GM12878 (cell line): ENCODE results near the gene CCNDBP1. TPM values are rescaled to one million over a fixed set of nuclear protein-coding genes. Genes with fewer than 3 reads are reported as not detected.

Experiments used
- ATAC-seq: fragments of 200-7000 bp; cut with Tn5 transposase; 3 replicates; pipeline ENCODE4 v1.9.1; 2020; ENCODE audit warnings: mild to moderate bottlenecking, moderate library complexity
- BruUV-seq: library from RNA; stranded (reverse); fragments of 400-500 nt; replicated peaks from 2 replicates; lab custom pipeline; 2021; lab: Mats Ljungman, UMichigan
- CTCF ChIA-PET: fragments of 300-600 bp; sonication (Branson Sonifier 250); formaldehyde crosslinking; extraction: SDS; loops from one replicate; lab custom pipeline; 2021; ENCODE audit warnings: inconsistent platforms; lab: Yijun Ruan, JAX
- POLR2A ChIA-PET: fragments of 350-600 bp; formaldehyde crosslinking; extraction: SDS; loops from one replicate; lab custom pipeline; 2021; ENCODE audit warnings: inconsistent platforms; lab: Charles Lee
- RAD21 ChIA-PET: fragments of 300-600 bp; sonication (Branson Sonifier 250); formaldehyde crosslinking; loops from one replicate; lab custom pipeline; 2023; ENCODE audit warnings: antibody characterized with exemption; ENCODE audit not compliant: unreplicated experiment; lab: Charles Lee
- SMC1A ChIA-PET: fragments of 300-600 bp; sonication (Branson Sonifier 250); formaldehyde crosslinking; loops from one replicate; lab custom pipeline; 2023; ENCODE audit not compliant: unreplicated experiment, uncharacterized antibody; lab: Charles Lee
- DNase-seq: peaks from one replicate; pipeline ENCODE4 v3.0.0-alpha.2; 2011; ENCODE audit warnings: low read depth, low spot score
- FAIRE-seq: peaks from 3 replicates; lab custom pipeline; 2011; peaks lifted over from hg19 to GRCh38; lab: Jason Lieb, UNC
- H2AFZ ChIP-seq: 2 replicates; pipeline ENCODE4 v1.6.0; 2011; ENCODE audit warnings: low read depth, low read length, control low read depth; ENCODE audit not compliant: control insufficient read depth
- H3K27ac ChIP-seq: 2 replicates; pipeline ENCODE4 v1.5.1; 2011; ENCODE audit warnings: control low read depth; ENCODE audit not compliant: control insufficient read depth, insufficient read depth
- H3K27me3 ChIP-seq, 2 experiments: replicated peaks in 1 of 2; 2 replicates each; pipeline versions ENCODE4 v1.6.0 to v1.6.1; 2011; ENCODE audit warnings: low read length in 1 of 2; ENCODE audit not compliant: control insufficient read depth in 2 of 2, insufficient read depth in 2 of 2
- H3K36me3 ChIP-seq, 2 experiments: 2 replicates each; pipeline ENCODE4 v1.5.1; 2011; ENCODE audit warnings: low read length in 1 of 2; ENCODE audit not compliant: control insufficient read depth in 2 of 2, insufficient read depth in 2 of 2
- H3K4me1 ChIP-seq: 2 replicates; pipeline ENCODE4 v1.6.1; 2011; ENCODE audit warnings: mild to moderate bottlenecking, low read length, moderate library complexity, mixed read lengths; ENCODE audit not compliant: control insufficient read depth, insufficient read depth
- H3K4me2 ChIP-seq: 2 replicates; pipeline ENCODE4 v1.6.0; 2011; ENCODE audit warnings: control low read depth; ENCODE audit not compliant: control insufficient read depth, insufficient read depth
- H3K4me3 ChIP-seq: fragments of 200-600 bp; sonication (generic); 2 replicates; pipeline ENCODE4 v1.5.1; 2016
- H3K79me2 ChIP-seq: 2 replicates; pipeline ENCODE4 v1.6.0; 2011; ENCODE audit warnings: low read length; ENCODE audit not compliant: control insufficient read depth, insufficient read depth
- H3K9ac ChIP-seq: 2 replicates; pipeline ENCODE4 v1.8.0; 2011; ENCODE audit warnings: low read length, control low read depth, mixed read lengths; ENCODE audit not compliant: control insufficient read depth, insufficient read depth
- H3K9me3 ChIP-seq: replicated peaks from 3 replicates; pipeline ENCODE4 v1.5.1; 2011; ENCODE audit warnings: mild to moderate bottlenecking, low read length; ENCODE audit not compliant: control insufficient read depth, insufficient read depth
- H4K20me1 ChIP-seq: 2 replicates; pipeline ENCODE4 v1.6.0; 2011; ENCODE audit not compliant: control insufficient read depth, insufficient read depth
- NKRF ChIP-seq: fragments of 450-650 bp; conservative IDR thresholded peaks from 2 replicates; pipeline ENCODE4 v1.6.1; 2017; ENCODE audit warnings: mild to moderate bottlenecking, moderate library complexity
- ZNF207 ChIP-seq: fragments of 450-650 bp; IDR thresholded peaks from 2 replicates; pipeline ENCODE4 v1.6.1; 2014; ENCODE audit warnings: antibody characterized with exemption, mild to moderate bottlenecking, borderline replicate concordance
- ZNF217 ChIP-seq: fragments of 450-650 bp; IDR thresholded peaks from 2 replicates; pipeline ENCODE4 v1.6.1; 2017; ENCODE audit warnings: antibody characterized with exemption, mild to moderate bottlenecking
- WGBS: methylation state at CpG from one replicate; pipeline ENCODE4 v1.1.6; 2016; ENCODE audit warnings: low lambda C conversion rate; ENCODE audit not compliant: insufficient replicate concordance, insufficient coverage; ENCODE audit errors: missing lambda C conversion rate; 5-methylcytosine and 5-hydroxymethylcytosine counted together
- in situ Hi-C: fragments of 300-500 bp; cut with MboI; formaldehyde crosslinking; loops from 9 replicates; pipeline ENCODE4 v1.14.3; 2018; ENCODE audit warnings: mixed read lengths
- intact Hi-C: fragments of 100-400 bp; cut with micrococcal nuclease; formaldehyde crosslinking; loops from one replicate; pipeline ENCODE4 v1.14.2; 2022; ENCODE audit not compliant: unreplicated experiment
- polyA plus RNA-seq, 11 experiments: library from polyadenylated mRNA; depleted of rRNA in 4 of 11; unstranded in 6 of 11; stranded (reverse) in 5 of 11; fragments of >200 nt; fragmentation: Nextera tagmentation in 4 of 11; fragmentation: Illumina TruSeq in 1 of 11; extraction: Ambion mirVana in 4 of 11; extraction: Trizol in 1 of 11; gene quantifications; 1 replicate in 1 of 11; 2 replicates in 10 of 11; pipeline versions ENCODE4 v1.2.1 to v1.2.3, GENCODE V29; 2011 to 2016; ENCODE audit warnings: inconsistent platforms in 2 of 11, missing spikeins in 2 of 11, low read depth in 1 of 11
- total RNA-seq, 4 experiments: library from RNA; depleted of rRNA in 3 of 4; stranded (reverse); fragments of >200 nt in 3 of 4; fragmentation: Illumina TruSeq in 1 of 4; extraction: Trizol in 1 of 4; gene quantifications; 2 replicates each; pipeline versions ENCODE4 v1.2.1 to v1.2.3, GENCODE V29; 2013 to 2021

Gene CCNDBP1
- total and polyA plus RNA-seq, 10 of the 15 experiments (the other 5 are each of a cell fraction or from before 2014, with no cell fraction given) = 30.1 to 86.7 (median 42.2) TPM

DNA sequence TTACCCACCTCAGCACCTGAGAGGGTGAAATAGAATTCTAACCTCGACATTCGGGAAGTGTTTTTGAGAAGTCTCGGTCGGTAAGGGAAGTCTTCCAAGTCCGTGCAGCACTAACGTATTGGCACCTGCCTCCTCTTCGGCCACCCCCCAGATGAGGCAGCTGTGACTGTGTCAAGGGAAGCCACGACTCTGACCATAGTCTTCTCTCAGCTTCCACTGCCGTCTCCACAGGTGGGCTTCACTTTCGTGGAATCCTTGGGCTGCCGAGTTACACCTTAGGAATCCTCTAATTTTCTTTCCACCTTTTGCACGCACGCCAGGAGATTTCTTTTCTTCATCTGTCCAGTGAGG lies 775 bp downstream of the CCNDBP1 start:
- ChIA-PET POLR2A (interaction anchor here (0.6 kb wide), 2 partner anchors 10 to 44 kb away, joined by 3 read pairs; no protein-coding TSS in a partner anchor), RAD21 (interaction anchor here (1.1 to 2.2 kb wide), 4 partner anchors 14 to 100 kb away, joined by 3 to 15 read pairs (median 6); no protein-coding TSS in a partner anchor), CTCF (interaction anchor here (0.7 to 5.0 kb wide), 11 partner anchors 8 to 448 kb away, joined by 3 to 37 read pairs (median 3); partner anchors contain the start of gene UBR1), SMC1A (interaction anchor here (0.6 to 2.3 kb wide), 5 partner anchors 18 to 316 kb away, joined by 3 to 12 read pairs (median 7); partner anchors contain the start of gene UBR1)
- Histone ChIP-seq H2AFZ (peak overlapping the region; percentile 68), H3K4me2 (peak overlapping the region; percentile 86), H3K79me2 (peaks cover 15% of the 10 kb centered on the region), H3K4me3 (peak overlapping the region; percentile 100), H3K4me1 (no peaks in the 10 kb centered on the region), H3K9ac (peak overlapping the region; percentile 91), H3K9me3 (no peaks in the 10 kb centered on the region), H3K27me3 (no peaks in the 10 kb centered on the region), H3K27ac (peak overlapping the region; percentile 80), H4K20me1 (no peaks in the 10 kb centered on the region), H3K36me3 (peaks cover 2 to 5% of the 10 kb centered on the region in 2 experiments; a peak in 3 of 4 replicates)
- 0 out of 2 replicates have a peak, but pooled peaks have one; percentile 47 for TF ChIP-seq ZNF207
- TF ChIP-seq ZNF217 = no peak
- 0 out of 2 replicates have a peak, but pooled peaks have one; percentile 14 for TF ChIP-seq NKRF
- DNase-seq (no peak), FAIRE-seq (peak; percentile 54), ATAC-seq (peak; percentile 53)
- no TSS peak for BruUV-seq
- intact Hi-C loops (loop anchor here (2.0 to 5.0 kb wide), 2 partner anchors 39 to 54 kb away; partner anchors contain the start of gene TMEM62), in situ Hi-C loops (no loop called here)
- 0% methylated on average over 13 of the region's 13 CpGs for WGBS
